ENCODE measurements around the gene PTTG1.
A peak's percentile ranks its signal among the peaks of the same experiment; 100 is the strongest.

The PTTG1 gene

DNA sequence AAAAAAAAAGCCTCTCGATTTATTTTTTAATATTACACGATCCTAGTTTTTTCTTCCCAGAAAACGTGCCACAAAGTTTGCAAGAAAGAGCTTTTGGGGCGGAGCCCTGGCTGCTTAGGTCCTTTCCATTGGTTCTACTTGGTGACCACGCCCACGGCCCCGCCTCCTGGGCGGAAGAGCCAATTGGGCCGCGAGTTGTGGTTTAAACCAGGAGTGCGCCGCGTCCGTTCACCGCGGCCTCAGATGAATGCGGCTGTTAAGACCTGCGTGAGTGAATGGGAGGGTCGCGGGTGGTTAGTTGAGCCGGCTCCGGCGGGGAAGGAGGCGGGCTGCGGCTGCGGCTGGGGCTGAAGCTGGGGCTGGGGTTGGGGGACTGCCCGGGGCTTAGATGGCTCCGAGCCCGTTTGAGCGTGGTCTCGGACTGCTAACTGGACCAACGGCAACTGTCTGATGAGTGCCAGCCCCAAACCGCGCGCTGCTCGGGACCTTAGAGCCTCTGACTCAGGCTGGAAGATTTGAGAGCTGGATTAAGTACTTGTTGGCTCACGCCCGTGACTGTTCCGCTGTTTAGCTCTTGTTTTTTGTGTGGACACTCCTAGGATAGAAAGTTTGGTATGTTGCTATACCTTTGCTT is at the start of gene PTTG1:
TSS of gene PTTG1 (plus strand) at position 231 of the 634 bp plus-strand sequence. CDS start 458 bp downstream, outside the sequence.
- peak; percentile 99 for DNase-seq

DNA sequence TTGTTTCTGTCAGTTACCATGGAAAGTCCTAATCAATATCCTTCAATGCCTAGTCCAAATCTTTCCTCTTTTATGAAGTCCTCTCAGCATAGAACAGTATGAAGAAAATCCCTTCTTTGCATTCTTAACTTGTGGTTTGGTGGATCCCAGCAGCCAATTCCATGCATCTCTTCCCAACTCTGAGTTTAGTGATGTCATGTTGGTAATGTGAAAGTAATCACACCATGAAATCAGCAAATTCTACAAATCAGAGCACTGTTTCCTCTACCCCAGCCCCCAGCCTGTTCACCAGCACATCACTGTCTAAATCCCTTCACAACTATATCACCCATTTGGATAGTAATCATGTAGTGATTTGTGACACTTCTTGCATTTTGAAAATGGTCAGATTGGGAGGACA is 46.5 kb upstream of the PTTG1 start:
- no peak for DNase-seq

DNA sequence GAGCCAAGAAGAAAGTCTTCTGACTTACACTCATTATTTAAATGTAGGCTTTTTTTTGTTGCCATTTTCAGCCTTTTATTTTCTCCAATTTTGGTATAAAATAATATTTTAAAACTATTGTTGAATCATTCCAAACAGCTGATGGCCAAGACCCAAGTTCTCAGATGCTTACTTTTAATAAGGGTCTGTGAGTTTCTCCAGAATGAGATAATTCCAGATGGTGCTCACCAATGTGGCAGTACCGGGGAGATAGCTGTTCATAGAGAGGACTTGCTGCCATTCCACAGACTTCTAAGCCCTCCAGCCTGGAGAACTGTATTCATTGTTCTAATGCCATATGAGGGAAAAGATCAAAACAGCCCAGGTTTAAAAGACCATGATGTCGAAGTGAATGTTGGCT is 46.0 kb upstream of the PTTG1 start:
- DNase-seq, result no peak

DNA sequence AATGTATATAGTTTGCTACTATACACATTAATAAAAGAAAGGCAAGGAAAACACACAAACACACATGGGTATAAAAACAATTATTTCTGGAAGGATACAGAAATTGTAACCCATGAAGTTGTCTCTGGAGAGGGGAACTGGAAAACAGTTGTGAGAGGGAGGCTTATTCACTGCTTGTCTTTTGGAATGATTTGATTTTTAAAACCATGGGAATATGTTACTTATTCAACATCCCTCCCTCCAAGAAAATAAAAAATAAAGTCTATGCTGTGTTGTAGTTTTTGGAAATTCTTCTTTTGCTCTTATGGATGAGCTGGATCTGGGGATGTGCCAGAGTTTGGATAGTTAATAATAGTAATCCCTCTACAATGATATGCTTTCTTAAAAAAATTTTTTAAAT is 45.2 kb upstream of the PTTG1 start:
- DNase-seq, result no peak

DNA sequence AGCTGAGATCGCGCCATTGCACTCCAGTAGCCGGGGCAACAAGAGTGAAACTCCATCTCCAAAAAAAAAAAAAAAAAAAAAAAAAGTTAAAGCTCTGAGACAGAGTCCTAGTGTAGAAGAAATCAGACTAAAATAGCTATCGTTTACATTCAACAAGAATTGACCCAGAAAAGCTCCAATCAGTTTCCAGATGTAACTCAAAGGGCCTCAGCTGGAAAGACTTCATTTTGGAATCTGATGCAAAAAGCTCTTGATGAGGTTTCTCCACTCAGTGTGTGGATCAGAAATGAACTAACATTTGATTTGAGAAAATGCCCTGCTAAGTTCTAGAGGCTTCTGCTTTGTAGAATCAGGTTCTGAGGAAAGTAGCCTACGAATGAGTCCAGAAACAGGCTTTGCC is 44.0 kb upstream of the PTTG1 start:
- no peak for DNase-seq

DNA sequence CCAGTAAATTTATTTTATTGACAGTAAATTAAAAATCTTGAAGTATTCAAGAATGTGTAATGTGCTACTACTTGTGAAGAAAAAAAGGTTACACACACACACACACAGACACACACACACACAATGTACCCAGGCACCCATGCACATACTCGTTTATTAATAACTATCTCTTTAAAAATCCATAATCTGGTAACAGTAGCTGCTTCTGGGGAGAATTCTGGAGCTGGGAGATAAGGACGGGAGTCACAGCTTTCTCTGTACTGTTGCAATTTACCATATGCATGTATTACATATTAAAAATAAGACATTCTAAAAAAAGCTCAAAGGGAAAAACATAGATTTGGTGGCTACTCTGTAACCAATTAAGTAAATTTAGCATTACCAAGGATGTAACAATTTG is 43.3 kb upstream of the PTTG1 start:
- peak; percentile 85 for DNase-seq

DNA sequence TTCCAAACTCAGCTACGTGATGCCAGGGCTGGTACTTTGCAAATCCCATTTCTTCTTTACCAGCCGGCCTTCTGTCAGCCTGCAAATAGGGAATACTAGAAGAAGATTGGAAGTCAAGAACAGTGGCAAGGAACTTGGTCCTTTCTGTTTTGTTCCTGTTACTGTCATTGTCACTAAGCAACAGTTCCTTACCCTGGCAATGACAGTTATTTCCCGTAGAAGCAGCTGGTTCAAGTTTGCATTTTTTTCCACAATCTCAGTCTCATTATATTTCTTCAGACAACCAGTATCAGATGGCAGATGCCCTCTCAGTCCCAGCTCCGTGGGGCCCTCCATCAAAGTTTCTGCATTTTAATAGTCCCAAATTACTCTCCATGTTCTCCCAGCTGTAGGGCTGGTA is 42.1 kb upstream of the PTTG1 start:
- no peak for DNase-seq

DNA sequence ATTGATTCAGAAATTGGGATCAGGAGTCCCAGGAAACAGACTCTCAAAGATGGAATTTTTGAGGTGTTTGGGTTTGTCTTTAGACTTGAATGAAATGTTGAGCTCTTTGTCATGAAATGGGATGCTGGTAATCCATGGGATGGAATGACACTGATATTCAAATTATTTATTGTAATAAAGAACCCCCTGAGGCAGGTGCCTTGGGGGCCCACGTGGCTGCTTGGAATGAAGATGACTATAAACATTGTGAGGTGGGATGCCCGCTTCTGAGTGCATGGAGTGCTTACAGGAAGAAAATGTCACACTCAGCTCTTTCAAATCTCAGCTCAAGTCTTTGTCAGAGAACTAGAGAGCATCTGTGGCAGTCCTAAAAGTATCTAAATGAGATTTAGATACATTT is 41.6 kb upstream of the PTTG1 start:
- DNase-seq, result no peak

DNA sequence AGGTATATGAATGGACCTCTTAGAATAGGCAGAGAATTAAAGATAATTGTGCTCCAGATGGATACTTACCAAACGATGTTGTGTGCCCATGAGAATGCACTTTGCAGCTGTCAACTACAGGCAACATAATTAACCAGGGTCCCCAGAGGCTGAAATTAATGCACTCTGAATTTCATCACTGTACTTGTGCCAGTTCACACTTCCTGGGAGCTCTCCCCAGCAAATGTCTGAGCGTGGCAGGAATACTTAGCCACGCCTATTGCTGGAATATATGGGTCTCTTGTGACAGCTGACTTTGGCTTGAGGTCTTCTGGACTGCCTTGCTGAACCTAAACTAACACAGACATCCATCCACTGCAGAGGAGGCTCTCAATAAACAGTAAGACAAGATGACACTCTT is 39.3 kb upstream of the PTTG1 start:
- DNase-seq, result no peak

DNA sequence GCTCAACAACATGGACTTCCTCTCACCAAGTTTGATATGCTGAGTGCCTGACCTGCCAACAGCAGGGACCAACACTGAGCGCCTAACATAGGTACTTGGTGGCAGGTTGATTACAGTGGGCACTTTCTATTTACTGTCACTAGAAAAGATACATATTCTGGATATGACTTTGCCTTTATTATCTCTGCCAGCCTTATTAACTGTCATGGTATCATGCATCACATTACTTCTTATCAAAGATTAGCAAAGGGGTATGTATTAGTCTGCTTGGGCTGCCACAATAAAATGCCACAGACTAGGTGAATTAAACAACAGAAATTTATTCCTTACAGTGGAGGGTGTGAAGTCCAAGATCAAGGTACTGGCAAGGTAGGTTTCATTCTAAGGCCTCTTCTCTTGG is 37.0 kb upstream of the PTTG1 start:
- peak; percentile 53 for DNase-seq

DNA sequence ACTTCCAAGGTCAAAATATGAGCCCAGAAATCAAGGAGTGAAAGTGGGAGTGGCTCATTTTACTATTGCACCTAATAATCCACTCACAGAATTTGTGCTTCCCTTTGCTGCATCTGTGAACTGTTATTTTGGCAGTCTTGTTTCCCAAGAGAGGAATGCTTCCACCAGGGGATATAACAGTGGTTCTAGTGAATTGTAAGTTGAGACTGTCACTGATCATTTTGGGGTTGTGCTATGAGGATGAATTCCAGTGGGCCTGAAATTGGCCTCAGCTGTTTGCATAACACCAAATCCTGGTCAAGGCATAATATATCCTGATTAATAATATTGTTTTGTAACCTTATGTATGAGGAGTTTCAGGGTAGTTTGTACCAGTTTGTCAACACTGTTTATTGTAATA is 36.2 kb upstream of the PTTG1 start:
- DNase-seq, result no peak

DNA sequence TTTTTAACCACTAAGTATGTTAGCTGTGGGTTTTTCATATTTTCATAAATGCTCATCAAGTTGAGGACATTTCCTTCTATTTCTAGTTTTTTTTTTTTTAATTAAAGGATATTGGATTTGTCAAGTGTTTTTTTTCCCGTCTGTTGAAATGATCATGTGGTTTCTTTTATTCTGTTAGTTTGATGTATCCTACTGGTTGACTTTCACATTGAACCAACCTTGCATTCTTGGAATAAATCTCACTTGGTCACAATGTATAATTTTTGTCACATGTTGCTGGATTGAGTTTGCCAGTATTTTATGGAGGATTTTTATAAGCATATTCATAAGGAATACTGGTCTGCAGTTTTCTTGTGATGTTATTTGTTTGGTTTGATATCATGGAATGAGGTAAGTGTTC is 34.2 kb upstream of the PTTG1 start:
- no peak for DNase-seq

DNA sequence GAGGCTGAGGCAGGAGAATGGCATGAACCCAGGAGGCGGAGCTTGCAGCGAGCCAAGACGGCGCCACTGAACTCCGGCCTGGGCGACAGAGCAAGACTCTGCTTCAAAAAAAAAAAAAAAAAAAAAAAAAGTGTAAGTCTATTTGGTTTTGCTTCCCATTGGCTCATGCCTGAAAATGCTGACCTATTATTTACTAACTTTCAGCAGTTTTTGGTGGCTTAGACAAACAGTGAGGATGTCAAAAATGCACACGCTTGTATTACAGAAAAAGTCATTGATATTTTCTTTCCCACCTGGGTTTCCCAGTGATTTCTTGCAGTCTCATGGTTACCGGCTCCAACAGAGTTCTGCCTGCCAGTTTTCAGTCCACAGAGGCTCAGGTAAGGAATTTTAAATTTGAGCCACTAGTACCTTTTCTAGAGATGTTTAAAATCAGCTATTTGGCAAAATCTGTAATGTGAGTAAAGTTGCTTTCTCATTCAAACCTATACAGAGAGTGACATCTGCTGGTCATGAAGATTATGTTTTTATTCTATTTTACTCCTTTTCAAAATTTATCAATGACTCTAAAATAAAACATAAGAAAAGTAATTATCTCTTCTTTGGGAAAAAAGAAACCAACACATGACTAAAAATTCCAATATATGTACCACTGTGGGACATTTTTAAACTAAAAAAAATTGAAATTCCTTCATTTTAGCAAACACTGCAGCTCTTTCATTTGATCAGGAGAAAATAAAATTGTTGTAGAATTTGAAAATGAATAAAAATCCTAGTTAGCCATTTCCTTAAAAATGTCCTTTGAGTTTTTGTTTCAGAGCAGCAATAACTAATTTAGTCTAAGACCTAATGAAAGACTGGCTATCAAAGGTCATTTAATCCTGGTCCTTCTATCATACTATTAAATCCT is 30.6 kb upstream of the PTTG1 start:
- DNase-seq, result peak; percentile 79

DNA sequence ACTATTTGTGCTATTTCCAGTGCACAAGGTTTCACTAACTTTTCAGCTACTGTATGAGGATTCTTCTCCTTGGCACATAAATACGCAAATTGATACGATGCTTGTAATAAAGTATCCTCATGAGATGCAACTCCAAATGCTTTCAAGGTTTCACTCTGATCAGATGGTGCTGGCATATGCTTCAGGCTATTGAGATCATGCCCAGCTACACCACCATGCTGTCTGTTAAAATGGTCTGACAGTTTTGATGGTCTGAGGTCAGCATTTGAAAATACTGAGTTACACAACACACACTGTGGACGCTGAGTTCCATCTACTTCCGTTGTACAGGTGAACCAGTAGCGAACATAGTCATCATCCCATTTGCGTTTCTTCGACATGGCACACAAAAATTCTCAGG is 26.5 kb upstream of the PTTG1 start:
- DNase-seq, result no peak

DNA sequence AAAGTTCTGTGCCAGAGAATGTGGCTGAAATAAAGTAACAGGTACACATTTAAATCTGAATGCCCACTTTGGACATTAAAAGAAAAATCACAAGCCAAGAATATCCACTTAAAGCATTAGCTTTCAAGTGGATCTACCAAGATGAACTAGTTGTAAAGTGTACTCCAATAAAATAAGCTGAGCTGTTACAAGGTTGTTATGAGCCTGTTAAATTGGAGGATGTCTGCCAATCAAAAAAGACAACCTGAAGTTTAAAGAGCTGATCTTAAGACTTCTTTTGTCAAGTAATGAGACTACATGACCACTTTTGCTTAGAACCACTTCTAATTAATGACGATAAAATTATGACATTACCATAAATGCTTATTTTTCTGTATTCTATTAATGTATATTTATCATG is 24.2 kb upstream of the PTTG1 start:
- no peak for DNase-seq

DNA sequence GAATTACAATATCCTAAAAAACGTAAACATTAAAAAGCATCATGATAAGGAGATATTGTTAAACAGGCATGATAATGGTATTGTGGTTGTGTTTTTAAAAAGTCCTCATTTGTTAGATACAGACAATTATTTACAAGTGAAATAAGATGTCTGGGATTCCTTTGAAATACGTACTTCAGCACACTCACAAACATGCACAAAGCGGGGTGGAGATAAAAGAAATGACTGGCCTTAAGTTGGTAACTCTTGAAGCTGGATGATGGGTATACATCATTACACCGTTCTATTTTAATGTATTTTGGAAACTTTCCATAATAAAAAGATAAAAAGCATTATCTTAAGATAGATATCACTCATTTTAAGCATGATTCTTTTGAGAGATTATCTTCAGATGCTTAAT is 22.8 kb upstream of the PTTG1 start:
- peak; percentile 26 for DNase-seq

DNA sequence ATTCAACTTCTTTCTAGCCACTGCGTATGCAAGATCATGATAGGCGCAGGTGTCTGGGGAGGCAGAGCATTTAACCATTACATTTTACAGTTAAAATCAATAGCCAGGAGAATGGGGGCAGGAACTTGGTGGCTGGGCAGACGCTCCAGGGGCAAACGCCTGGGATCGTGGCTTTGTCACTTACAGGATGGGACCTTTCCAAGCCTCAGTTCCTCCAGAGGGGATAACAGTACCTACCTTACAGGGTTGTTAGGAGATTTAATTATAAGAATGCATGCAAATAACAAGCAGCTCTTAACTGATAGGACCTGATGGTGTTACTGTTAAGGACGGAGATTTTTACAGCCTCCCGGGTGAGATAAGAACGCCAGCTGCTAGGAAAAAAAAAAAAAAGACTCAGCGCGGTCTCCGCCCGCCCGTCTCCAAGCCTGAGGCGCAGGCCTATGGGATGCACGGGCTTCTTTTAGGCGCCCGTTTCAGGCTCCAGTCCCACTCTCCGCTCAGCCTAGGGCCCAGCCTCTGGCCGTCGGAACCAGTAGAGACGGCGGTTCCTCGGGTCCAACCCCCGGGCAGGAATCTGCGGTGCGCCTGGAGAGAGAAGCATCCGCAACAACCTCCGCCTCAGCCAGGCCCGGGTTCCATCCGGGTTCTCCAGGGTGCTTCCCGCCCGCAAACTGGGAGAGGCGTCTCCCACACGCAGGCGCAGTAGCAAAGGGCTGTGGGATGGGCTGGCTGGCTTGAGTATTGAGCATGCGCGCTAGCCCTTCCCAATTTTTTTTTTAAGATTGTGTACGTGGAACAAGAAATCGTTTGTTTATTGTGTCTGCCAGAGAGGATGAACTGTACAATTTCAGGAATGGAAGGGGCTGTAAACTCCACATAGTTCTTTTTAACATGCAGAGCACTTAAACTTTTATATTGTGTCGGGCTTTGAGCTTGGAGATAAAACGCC is 22.0 kb upstream of the PTTG1 start, which contains the start of gene FAM200C:
TSS of gene FAM200C (minus strand) at position 653 of the 952 bp plus-strand sequence. CDS start 4,564 bp downstream, outside the sequence.
- peak; percentile 96 for DNase-seq

DNA sequence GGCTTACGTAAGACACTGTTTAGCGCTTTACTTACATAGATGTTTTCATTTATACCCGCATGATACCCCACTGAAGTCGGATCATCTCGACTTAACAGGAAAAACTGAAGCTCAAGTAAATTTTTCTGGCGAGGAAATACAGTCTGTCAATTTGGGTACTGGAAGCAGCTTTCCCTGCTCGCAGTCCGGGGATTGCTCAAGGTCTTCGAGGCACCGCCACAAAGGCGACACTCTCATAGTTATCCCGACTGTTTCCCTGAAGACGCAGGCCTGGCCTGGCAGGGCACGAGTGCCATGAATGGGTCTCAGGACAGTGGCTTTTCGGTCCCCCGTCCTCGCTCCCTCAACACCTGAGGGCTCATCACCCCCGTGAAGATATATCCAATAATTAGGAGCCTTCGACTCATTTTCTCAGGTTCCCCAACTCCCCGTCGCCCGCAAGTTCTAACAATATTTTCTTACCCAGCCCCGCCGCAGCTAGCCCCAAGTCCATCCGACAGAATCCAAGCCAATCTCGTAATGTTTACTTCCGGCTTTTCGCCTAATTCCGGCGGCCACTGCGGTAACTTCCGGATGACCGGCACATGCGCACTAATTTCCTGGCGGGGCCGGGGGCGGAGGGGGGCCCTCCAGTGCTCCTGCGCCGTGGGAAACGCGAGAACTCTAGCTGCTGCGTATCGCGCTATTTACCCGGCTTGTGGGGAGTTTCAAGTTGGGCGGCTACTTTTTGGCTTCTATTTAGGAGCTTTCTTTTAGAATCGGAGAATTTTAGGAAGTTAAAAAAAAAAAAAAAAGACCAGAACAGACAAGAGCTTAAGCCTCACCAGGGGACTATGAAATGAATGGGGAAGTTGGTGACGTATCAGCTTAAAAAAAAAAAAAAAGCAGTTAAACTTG is 2.8 kb upstream of the PTTG1 start, which contains the start of gene SLU7:
TSS of gene SLU7 (minus strand) at position 521 of the 897 bp plus-strand sequence. CDS start 3,787 bp downstream, outside the sequence.
- DNase-seq, result peak; percentile 97

DNA sequence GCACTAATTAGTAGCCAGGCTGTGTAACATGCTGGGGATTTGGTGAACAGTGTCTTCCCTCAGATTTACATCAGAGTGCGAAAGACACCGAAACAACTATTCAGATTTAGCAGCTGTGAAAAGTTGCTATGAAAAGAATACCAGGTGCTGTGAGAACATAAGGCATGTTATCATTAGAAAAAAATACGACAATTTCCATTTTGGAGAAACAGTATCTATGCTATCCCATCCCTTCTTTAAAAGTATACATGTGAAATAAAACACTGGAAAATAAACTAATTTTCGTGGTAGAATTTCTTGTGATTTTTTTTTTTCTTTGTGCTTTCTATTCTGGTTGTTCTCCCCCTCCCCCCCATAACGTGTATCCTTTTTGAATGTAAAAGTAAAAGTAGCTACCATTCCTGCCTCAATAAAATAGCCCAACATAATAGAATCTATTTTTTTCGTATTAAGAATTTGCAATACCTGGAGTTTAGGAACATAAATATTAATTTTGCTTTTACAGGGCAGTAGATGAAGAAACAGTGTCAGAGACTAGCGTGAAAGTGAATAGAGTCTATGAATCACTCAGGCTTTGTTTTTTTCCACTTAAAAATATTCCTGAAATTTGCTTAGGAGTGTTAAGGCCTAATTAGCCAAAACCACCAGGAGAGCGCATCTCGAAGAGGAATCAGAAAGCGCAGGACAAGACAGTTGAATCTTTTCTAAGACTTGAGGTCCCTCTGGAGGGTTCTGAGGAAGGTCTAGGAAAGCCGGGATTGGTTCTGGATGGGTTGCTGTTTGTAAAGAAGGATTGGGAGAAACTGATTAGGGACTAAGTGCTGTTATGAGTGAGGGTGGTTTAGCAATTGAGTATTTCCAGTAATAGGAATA is 2.0 kb upstream of the PTTG1 start:
- no peak for DNase-seq

DNA sequence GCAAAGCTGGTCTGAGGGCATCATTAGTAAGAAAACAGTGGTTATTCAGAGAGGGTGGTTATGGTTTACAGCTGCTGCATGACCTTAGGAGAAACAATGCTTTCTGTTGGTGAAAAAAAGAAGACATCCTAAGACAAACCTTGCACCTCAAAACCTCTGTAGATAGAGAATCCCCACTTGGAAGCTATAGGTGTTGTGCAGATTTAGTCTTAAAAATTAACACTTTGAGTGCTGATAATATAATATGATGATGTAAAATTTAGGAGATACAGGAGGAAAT is 1.4 kb upstream of the PTTG1 start:
- DNase-seq, result no peak

DNA sequence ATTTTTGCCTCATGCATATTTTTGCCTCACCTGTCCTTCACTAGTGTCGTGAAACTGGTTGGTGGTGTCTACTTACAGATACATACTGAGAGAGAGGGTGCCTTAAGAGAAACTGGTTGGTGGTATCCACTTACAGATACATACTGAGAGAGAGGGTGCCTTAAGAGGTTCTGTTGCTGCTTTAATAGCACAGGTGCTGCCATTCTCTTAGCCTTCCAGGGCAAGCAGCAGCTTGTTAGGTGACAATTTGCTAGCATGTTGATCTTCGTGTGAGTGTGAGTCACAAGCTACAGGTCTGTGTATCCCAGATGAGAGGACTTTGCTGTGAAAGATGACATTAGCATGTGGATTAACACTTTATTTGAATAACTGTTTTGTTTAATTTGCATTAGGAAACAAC is 1.4 kb downstream of the PTTG1 start:
- DNase-seq, result no peak
